Activated CD8-positive, alpha-beta T cell treated with anti-CD3 and anti-CD28 coated beads for 36 hours (primary cell): ENCODE data around the gene ERBIN. TPM values are rescaled to one million over a fixed set of nuclear protein-coding genes. Genes with fewer than 3 reads are reported as not detected.
A peak's percentile ranks its signal among the peaks of the same experiment; 100 is the strongest.

Experiments
- ATAC-seq: fragments of 200-7000 bp; cut with Tn5 transposase; one replicate; pipeline ENCODE4 v1.10.0; 2021; ENCODE audit warnings: mild to moderate bottlenecking, moderate library complexity
- CTCF ChIA-PET: fragments of 350-600 bp; sonication (Branson Sonifier 250); formaldehyde crosslinking; loops from one replicate; lab custom pipeline; 2021; ENCODE audit warnings: antibody characterized with exemption; lab: Charles Lee
- POLR2A ChIA-PET: fragments of 350-600 bp; sonication (Branson Sonifier 250); formaldehyde crosslinking; loops from one replicate; lab custom pipeline; 2021; ENCODE audit warnings: antibody characterized with exemption; lab: Charles Lee
- DNase-seq: peaks from one replicate; pipeline ENCODE4 v3.0.0-alpha.2; 2020
- H3K27ac Mint-ChIP-seq: one replicate; pipeline ENCODE4 v1.8.0; 2021; ENCODE audit warnings: mild to moderate bottlenecking, mixed read lengths
- H3K27me3 Mint-ChIP-seq: one replicate; pipeline ENCODE4 v1.8.0; 2021; ENCODE audit warnings: mixed read lengths
- H3K36me3 Mint-ChIP-seq: one replicate; pipeline ENCODE4 v1.8.0; 2021; ENCODE audit warnings: low read depth, mixed read lengths
- H3K4me1 Mint-ChIP-seq: one replicate; pipeline ENCODE4 v1.8.0; 2021; ENCODE audit warnings: low read depth, mixed read lengths
- H3K4me3 Mint-ChIP-seq: one replicate; pipeline ENCODE4 v1.8.0; 2021; ENCODE audit warnings: mild to moderate bottlenecking, moderate library complexity, mixed read lengths
- H3K9me3 Mint-ChIP-seq: one replicate; pipeline ENCODE4 v1.8.0; 2021; ENCODE audit warnings: mixed read lengths
- intact Hi-C: fragments of 100-400 bp; cut with micrococcal nuclease; formaldehyde crosslinking; loops from one replicate; pipeline ENCODE4 v1.10.0; 2022
- total RNA-seq, 2 experiments: library from RNA; stranded (reverse); gene quantifications; one replicate each; pipeline ENCODE4 v1.2.3, GENCODE V29; 2021
- TF ChIP-seq, protein P1 (sequence below): fragments of 200-600 bp; IDR thresholded peaks from one replicate; pipeline ENCODE4 v1.8.0; 2022; ENCODE audit warnings: antibody characterized with exemption, mild to moderate bottlenecking

The ERBIN gene
- total RNA-seq, 2 experiments from 2014 or later: 35.1 to 38.3 TPM

GRCh38 chr5:65981548-65981947, 55.2 kb downstream of the ERBIN start:
- ATAC-seq: peak; percentile 39
- DNase-seq: no peak
- Mint-ChIP-seq H3K9me3 (peaks cover 7% of the 10 kb centered on the region), H3K36me3 (peaks cover 14% of the 10 kb centered on the region), H3K4me1 (peaks cover 54% of the 10 kb centered on the region), H3K4me3 (no peak overlapping the region), H3K27ac (peak overlapping the region; percentile 57), H3K27me3 (no peaks in the 10 kb centered on the region)
- TF ChIP-seq, protein P1, sequence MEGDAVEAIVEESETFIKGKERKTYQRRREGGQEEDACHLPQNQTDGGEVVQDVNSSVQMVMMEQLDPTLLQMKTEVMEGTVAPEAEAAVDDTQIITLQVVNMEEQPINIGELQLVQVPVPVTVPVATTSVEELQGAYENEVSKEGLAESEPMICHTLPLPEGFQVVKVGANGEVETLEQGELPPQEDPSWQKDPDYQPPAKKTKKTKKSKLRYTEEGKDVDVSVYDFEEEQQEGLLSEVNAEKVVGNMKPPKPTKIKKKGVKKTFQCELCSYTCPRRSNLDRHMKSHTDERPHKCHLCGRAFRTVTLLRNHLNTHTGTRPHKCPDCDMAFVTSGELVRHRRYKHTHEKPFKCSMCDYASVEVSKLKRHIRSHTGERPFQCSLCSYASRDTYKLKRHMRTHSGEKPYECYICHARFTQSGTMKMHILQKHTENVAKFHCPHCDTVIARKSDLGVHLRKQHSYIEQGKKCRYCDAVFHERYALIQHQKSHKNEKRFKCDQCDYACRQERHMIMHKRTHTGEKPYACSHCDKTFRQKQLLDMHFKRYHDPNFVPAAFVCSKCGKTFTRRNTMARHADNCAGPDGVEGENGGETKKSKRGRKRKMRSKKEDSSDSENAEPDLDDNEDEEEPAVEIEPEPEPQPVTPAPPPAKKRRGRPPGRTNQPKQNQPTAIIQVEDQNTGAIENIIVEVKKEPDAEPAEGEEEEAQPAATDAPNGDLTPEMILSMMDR: no peak
- POLR2A ChIA-PET: no interaction called here
- CTCF ChIA-PET: no interaction called here
- intact Hi-C loops: no loop called here

- POLR2A ChIA-PET: no interaction called here
- ATAC-seq: no peak
- Mint-ChIP-seq H3K27me3 (no peaks in the 10 kb centered on the region), H3K36me3 (peaks cover 14% of the 10 kb centered on the region), H3K4me3 (no peak overlapping the region), H3K9me3 (peaks cover 7% of the 10 kb centered on the region), H3K4me1 (peaks cover 58% of the 10 kb centered on the region), H3K27ac (peak overlapping the region; percentile 23)
- TF ChIP-seq, protein P1: no peak
- CTCF ChIA-PET: no interaction called here
- DNase-seq: no peak
- intact Hi-C loops: no loop called here
Measured at GRCh38 chr5:65981969-65982619, 55.7 kb downstream of the ERBIN start.

DNA sequence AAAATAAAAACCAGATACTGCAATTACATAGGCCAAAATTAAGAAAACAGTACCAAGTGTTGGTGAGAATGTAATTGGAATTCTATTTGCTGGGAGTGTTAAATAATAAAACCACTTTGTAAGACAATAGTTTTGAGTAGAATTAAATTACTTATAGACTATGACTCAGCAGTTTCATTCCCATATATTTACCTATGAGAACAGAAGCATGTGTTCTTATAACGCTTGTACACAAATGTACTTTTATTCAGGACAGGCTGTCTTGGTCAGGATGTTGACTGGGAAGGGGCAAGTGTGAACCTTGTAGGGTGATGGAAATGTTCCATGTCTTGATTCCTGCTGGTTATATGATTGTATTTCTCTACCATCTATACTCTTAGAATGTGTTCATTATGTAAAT, 56.3 kb downstream of the ERBIN start:
- Mint-ChIP-seq H3K27me3 (no peaks in the 10 kb centered on the region), H3K27ac (peak overlapping the region; percentile 13), H3K36me3 (peaks cover 14% of the 10 kb centered on the region), H3K9me3 (peaks cover 7% of the 10 kb centered on the region), H3K4me3 (no peak overlapping the region), H3K4me1 (peaks cover 58% of the 10 kb centered on the region)
- POLR2A ChIA-PET: no interaction called here
- CTCF ChIA-PET: interaction anchor here (1.3 kb wide), 1 partner anchor 13 kb away, joined by 3 read pairs; no protein-coding TSS in a partner anchor
- intact Hi-C loops: no loop called here
- no peak for DNase-seq
- ATAC-seq: no peak
- TF ChIP-seq, protein P1: no peak

GRCh38 chr5:65984098-65984885, 57.9 kb downstream of the ERBIN start:
- Mint-ChIP-seq H3K27ac (no peak overlapping the region), H3K4me3 (no peak overlapping the region)

More at GRCh38 chr5:65984098-65984885, 57.9 kb downstream of the ERBIN start:
- ATAC-seq (no peak), DNase-seq (no peak)
- Mint-ChIP-seq H3K9me3 (peaks cover 2% of the 10 kb centered on the region), H3K4me1 (peaks cover 57% of the 10 kb centered on the region), H3K36me3 (peaks cover 5% of the 10 kb centered on the region), H3K27me3 (no peaks in the 10 kb centered on the region)
- ChIA-PET POLR2A (interaction anchor here (0.6 kb wide), 1 partner anchor 333 kb away, joined by 3 read pairs; no protein-coding TSS in a partner anchor), CTCF (no interaction called here)
- intact Hi-C loops: no loop called here
- TF ChIP-seq, protein P1: no peak
